Hematopoietic multipotent progenitor cell treated with erythropoietin and hydrocortisone succinate and interleukin-3 and kit ligand, for 15 days (in vitro differentiated cells): ENCODE measurements around the gene OVOL1.
"Not testable (repeated sequence)": the region's sequence is repeated elsewhere in the genome, so short reads cannot be mapped to it uniquely, and the experiment has no call there.

Source experiments
- DNase-seq: peaks from one replicate; pipeline ENCODE4 v3.0.0-alpha.2; 2015; ENCODE audit warnings: low spot score

The OVOL1 gene

DNA sequence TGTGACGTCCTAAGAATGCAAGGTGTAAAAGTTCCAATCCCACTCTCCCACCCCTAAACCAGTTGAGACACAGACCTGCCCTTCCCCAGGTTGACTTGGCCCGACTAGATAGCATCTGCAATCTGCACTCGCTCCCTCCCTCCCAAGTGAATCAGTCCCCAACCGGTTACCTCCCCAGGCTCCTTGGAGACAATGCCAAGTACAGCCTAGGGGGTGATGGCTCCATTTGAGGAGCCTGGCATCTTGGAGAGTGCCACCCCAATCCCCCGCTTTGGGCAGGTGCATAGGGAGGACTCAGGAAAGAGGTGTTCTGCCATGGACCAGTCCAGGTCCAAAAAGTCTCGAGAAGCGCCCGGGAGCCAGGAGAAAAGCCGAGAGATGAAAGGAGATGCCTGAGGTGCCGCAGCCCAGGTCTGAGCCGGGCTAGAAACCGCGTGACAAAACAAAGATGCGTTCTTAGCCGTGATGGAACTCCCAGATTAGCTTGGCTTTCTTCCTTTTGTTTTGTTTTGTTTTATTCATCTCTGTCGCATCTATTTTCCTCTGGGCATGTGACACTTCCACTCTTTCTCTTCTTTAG lies 28.2 kb downstream of the OVOL1 start:
- DNase-seq = no peak

DNA sequence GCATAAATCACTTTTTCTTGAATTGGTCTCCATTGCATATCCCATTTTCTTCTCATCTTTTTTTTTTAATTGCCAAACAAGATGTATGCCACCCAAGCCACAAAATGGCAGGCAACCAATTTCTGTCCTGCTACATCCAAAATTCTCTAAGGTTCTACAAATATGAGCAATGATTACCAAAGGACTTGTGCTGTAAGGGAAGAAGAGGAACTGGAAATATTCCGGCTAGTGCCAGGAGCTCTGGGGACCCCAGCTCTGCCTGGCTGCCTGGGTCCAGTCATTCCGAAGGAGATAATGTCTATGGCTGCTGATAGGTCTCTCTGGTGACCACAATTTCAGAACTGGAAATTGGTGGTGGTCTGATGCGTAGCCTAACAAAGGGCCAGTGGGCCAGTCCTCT lies 29.8 kb downstream of the OVOL1 start:
- DNase-seq = no peak

DNA sequence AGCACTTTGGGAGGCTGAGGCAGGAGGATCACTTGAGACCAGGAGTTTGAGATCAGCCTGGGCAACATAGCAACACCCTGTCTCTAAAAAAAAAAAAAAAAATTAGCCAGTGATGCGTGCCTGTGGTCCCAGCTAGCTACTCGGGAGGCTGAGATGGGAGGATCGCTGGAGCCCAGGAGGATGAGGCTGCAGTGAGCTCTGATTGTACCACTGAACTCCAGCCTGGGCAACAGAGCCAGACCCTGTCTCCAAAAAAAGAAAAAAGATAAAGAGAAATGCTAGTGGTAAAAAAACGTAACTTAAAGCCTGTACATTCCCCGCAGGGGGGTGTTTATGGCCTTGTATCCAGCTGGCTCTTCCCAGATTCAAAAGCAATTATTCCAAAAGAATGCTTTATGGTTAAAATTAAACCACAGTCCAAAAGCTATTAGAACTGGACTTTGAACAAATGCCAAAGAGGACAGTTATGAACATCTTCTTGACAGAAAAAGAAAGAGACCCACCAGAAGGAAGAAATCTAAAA lies 30.5 kb downstream of the OVOL1 start:
- DNase-seq = no peak

DNA sequence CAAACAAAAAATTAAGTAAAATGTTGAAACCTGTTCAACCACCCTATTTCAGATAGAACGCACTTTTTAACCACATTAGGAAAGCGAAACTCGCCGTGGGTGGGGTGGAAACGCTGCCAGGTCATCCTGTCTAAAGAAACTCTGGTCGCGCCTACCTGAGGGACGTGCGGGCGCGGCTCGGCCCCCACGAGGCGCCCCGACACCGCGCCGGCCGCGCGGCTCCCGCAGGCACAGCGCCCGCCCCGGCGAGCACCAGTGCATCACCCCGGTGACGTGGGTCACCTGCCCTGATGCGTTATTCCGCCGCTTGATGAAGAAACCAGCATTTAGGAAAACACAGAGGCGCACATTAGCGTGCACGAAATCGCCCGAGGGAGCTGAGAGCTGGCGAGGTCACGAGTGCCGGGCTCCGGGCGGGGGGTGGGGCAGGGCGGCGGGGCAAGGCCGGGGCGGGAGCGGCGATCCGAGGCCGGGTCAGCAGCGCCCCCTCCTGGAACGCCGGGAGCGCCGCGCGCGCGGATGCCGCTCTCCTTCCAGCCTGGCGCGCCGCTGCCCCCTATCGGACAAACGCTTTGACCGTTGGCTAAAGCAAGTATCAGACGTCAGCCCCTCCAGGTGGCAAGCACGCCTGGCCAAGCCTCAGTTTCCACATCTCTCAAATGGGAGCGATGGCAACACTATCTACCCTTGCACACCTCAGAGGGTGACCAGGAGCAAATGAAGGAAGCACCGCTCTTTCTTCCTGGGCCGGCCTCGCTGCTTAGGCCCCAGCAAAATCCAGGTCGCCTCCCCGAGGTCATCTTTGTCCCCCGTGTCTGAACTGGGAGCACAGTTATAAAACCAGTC lies 31.2 kb downstream of the OVOL1 start:
- peak; percentile 94 for DNase-seq

DNA sequence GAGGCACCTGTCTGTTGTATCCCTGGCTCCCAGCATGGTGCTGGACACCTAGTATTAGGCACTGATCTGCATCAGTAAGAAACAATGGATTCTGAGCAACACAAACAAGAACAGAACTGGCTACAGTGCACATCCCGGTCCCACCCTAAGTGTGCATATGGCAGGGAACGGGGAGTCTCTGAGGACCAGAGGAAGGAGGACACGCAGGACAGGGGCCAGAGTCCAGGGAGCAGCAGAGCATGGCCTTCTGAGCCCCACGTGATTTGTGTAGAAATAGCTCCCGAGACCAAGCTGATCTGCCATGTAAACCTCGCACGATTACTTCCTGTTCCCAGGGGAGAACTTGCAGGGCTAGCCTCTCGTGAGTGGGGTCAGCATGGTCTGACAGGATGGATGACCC lies 34.2 kb downstream of the OVOL1 start:
- no peak for DNase-seq

DNA sequence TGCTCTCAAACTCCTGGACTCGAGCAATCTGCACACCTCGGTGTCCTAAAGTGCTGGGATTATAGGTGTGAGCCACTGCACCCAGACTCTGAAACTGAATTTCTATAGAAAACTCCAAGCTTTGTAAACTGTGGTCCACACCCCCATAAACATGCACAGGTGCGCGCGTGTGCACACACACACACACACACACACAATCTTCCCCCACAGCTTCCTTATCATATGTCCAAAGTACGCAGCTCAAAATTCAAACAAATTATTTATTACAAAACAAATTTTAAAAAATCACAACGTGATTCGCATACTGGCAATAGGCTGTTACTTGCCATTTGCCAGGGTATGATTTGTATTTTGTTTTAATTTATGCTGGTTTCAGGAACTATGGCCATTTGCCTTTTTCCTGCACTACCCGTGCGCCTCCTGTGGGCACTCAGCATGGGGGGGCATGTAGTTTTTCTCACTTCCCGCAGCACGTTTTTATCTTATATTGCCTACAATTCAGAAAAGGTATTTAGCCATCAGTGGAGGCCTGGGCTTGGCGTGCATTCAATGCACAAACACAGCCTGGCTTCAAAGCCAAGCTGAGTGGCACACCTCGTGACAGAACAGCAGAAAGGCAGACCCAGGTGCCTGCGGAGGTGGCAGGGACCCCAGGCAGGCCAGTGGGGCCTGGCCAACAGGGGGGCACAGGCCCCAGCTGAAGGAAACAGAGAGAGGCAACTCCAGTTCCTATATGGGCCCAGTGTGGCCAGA lies 36.1 kb downstream of the OVOL1 start:
- no peak for DNase-seq

DNA sequence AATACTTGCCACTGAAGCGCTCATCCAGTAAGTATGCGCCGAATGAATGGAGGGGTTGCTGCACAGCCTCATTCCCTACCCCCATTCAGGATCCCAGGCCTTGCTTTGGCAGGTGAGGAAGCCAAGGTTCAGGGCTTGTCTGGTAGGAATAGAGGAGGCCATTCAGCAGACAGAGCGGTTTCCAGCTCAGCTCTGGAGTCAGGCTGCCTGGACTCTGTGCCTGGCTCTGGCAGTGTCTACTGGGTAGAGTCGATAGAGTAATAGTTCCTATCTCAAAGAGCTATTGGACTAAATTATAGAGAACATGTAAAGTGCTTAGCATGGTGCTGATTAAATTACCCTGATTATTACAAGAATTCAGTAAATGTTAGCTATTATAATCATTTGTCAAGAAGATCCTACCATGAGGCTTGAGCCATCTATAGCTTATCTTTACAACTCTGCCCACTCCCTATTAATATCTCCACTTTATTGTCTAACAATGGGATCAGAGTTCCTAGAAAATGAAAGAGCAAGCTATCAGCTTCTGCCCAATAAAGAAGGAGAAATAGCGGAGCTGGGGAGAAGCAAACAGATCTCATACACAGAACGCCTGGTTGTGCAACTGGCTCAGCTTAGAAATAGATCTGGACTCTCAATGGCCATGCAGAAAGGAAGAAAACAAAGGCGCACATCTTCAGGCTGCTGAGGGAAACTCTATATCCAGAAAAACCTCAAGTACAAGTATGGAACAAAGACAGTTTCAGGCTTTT lies 40.3 kb downstream of the OVOL1 start:
- no peak for DNase-seq

DNA sequence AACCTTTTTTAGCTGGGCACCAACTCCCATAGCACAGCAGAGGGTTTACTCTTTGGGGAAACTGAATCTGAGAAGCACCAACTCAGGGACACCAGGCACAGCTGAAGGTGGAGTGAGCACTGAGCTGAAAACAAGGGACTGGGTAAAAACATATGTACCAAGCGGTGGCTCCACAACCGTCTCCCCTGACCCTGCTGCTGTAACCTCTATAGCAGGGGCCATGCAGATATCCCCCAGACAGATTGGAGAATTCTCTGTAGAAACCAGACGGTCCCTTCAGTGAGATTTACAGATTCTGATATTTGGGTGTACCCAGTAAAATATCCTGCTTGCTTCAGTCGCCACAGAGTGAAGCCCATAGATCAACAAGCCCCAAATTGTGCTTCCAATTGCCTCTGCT lies 42.6 kb downstream of the OVOL1 start:
- DNase-seq = no peak

DNA sequence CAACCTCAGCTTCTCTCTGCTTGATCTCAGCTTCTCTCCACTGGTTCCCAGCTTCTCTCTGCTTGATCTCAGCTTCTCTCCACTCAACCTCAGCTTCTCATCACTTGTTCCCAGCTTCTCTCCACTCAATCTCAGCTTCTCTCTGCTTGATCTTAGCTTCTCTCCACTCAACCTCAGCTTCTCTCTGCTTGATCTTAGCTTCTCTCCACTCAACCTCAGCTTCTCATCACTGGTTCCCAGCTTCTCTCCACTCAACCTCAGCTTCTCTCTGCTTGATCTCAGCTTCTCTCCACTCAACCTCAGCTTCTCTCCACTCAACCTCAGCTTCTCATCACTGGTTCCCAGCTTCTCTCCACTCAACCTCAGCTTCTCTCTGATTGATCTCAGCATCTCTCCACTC lies 45.4 kb downstream of the OVOL1 start:
- DNase-seq = not testable (repeated sequence)

DNA sequence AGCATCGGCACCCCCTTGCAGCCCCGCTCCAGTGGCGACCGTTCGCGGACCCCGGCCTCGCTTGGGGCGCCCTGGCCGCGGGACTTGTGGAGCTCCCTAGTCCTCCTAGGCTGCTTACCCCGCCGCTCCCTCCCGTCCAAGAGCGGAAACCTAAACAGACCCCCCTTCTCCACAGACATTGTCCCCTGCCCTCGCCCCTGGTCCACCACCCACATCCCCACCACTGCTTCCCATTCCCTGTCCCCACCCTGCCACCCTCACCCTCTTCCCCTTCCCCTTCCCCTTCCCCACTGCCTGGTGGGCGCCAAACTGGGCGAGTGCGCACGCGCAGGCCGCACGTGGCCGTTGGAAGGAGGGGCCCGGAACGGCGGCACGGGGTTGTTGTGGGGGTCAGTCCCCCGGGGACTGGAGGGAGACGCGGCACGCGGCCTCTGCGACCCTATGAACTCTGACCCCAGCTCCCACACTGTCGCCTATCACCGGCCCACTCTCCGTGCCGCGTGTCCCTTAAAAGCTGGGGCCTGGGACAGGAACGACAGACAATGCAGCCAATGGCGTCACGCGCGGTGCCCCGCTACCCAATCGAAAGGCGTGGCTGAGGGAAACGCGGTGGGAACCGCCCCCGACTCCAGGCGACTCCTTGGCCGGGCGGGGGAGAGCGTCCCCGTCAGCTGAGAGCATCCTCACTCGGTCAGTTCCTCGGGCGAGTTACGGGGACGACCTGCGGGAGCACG lies 46.6 kb downstream of the OVOL1 start, which contains the start of gene SNX32:
TSS of gene SNX32 (plus strand) at position 667 of the 734 bp plus-strand sequence. CDS start 103 bp downstream, outside the sequence.
- peak; percentile 93 for DNase-seq

DNA sequence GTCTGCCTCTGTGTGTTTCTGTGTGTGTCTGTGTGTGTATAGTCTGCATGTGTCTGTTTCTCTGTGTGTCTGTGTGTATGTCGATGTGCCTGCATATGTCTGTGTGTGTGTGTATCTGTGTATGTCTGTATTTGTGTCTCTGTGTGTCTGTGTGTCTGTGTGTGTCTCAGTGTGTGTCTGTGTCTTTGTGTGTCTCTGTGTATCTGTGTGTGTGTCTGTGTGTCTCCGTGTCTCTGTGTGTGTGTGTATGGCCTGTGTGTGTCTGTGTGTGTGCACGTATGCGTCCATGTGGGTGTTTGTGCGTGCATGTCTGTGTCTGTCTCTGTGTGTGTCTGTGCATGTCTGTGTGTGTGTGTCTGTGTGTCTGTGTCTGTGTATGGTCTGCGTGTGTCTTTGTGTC lies 47.3 kb downstream of the OVOL1 start:
- no peak for DNase-seq

DNA sequence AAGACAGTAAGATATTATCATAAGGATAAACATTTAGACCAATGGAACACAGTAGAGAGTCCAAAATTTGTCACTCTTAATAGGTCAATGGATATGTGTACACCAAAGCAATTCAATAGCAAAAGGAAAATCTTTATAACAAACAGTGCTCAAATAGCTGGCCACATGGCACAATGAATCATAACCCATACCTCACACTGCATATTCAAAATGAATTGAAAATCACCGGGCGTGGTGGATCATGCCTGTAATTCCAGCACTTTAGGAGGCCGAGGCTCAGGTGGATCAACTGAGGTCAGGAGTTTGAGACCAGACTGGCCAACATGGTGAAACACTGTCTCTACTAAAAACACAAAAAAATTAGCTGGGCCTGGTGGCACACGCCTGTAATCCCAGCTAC lies 55.3 kb downstream of the OVOL1 start:
- DNase-seq = no peak

DNA sequence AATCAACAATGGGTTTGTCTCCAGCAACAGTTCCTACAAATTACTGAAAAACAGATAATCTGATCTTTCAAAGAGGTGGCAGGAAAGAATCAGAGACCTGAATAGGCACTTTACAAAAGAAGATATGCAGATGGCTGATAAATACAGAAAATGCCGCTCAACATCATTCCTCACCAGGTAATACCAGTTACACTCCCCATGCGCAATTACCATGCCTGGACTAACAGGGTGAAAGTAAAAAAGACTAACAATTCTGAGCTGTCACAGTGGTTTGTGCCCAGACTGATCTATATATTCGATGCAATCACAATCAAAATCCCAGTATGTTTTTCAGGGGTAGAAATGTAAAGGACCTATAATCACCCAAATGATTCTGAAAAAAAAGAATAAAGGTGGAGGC lies 56.9 kb downstream of the OVOL1 start:
- DNase-seq = no peak

DNA sequence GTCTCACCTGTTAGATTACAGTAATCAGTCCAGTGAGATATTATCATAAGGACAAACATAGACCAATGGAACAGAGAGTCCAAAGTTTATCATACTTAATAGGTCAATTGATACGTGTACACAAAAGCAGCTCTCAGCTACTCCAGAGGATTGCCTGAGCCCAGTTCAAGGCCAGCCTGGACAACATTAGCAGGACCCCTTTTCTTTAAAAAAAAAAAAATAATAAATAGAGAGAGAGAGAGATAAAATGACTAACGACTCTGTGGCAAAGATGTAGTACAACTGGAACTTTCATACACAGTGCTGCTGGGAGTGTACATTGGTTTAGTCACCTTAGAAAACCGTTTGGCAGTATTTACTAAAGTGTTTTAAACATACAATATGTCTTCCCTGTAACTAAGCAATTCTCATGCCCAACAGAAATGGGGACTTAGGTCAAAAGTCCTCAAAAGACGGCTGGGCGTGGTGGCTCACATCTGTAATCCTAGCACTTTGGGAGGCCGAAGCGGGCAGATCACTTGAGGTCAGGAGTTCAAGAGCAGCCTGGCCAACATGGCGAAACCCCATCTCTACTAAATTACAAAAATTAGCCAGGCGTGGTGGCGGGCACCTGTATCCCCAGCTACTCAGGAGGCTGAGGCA lies 57.5 kb downstream of the OVOL1 start:
- DNase-seq = no peak
